Adipocyte (in vitro differentiated cells): ENCODE data around the gene OR6B1.
"Not testable (repeated sequence)": the region's sequence is repeated elsewhere in the genome, so short reads cannot be mapped to it uniquely, and the experiment has no call there.

Source experiments
- DNase-seq: peaks from one replicate; pipeline ENCODE4 v3.0.0-alpha.2; 2015; ENCODE audit warnings: low read depth
- H3K27me3 ChIP-seq: replicated peaks from 2 replicates; pipeline ENCODE4 v1.7.0; 2013; ENCODE audit warnings: mild to moderate bottlenecking, low read length, moderate library complexity; ENCODE audit not compliant: control insufficient read depth, insufficient read depth
- H3K36me3 ChIP-seq: 2 replicates; pipeline ENCODE4 v1.7.0; 2013; ENCODE audit warnings: low read length, mild to moderate bottlenecking, moderate library complexity; ENCODE audit not compliant: control insufficient read depth, insufficient read depth, severe bottlenecking
- H3K4me1 ChIP-seq: 2 replicates; pipeline ENCODE4 v1.7.0; 2013; ENCODE audit warnings: mild to moderate bottlenecking, low read length, moderate library complexity; ENCODE audit not compliant: control insufficient read depth, insufficient read depth
- H3K4me3 ChIP-seq: 2 replicates; pipeline ENCODE4 v1.7.0; 2013; ENCODE audit warnings: mild to moderate bottlenecking, low read length, moderate library complexity
- H3K9ac ChIP-seq: 2 replicates; pipeline ENCODE4 v1.7.0; 2013; ENCODE audit warnings: mild to moderate bottlenecking, low read length, moderate library complexity
- H3K9me3 ChIP-seq: 2 replicates; pipeline ENCODE4 v1.7.0; 2013; ENCODE audit warnings: mild to moderate bottlenecking, low read length, moderate library complexity; ENCODE audit not compliant: control insufficient read depth

Gene OR6B1

GRCh38 chr7:144006029-144006691 is 6.0 kb downstream of the OR6B1 start:
- Histone ChIP-seq H3K4me3 (no peak overlapping the region), H3K9ac (no peak overlapping the region), H3K4me1 (no peaks in the 10 kb centered on the region), H3K27me3 (no peaks in the 10 kb centered on the region), H3K36me3 (no peaks in the 10 kb centered on the region), H3K9me3 (peaks cover 9% of the 10 kb centered on the region)
- no peak for DNase-seq

GRCh38 chr7:144006692-144007042 is 6.5 kb downstream of the OR6B1 start:
- DNase-seq, result no peak
- Histone ChIP-seq H3K36me3 (no peaks in the 10 kb centered on the region), H3K4me1 (no peaks in the 10 kb centered on the region), H3K9me3 (peaks cover 9% of the 10 kb centered on the region), H3K9ac (no peak overlapping the region), H3K27me3 (no peaks in the 10 kb centered on the region), H3K4me3 (no peak overlapping the region)

- Histone ChIP-seq H3K9ac (no peak overlapping the region), H3K4me1 (no peaks in the 10 kb centered on the region), H3K36me3 (no peaks in the 10 kb centered on the region), H3K9me3 (peaks cover 9% of the 10 kb centered on the region), H3K4me3 (no peak overlapping the region), H3K27me3 (peaks cover 3% of the 10 kb centered on the region)
- DNase-seq, result no peak
Measured at GRCh38 chr7:144009361-144009760, 9.2 kb downstream of the OR6B1 start.

GRCh38 chr7:144010061-144010460 is 9.9 kb downstream of the OR6B1 start:
- H3K4me3 ChIP-seq, H3K27me3 ChIP-seq, H3K9me3 ChIP-seq, H3K9ac ChIP-seq, H3K36me3 ChIP-seq, H3K4me1 ChIP-seq, DNase-seq: not testable (repeated sequence)

- DNase-seq, H3K36me3 ChIP-seq, H3K9me3 ChIP-seq, H3K27me3 ChIP-seq, H3K9ac ChIP-seq, H3K4me3 ChIP-seq, H3K4me1 ChIP-seq: not testable (repeated sequence)
Measured at GRCh38 chr7:144010821-144011220, 10.7 kb downstream of the OR6B1 start.

- H3K4me1 ChIP-seq, result no peaks in the 10 kb centered on the region
- no peaks in the 10 kb centered on the region for H3K36me3 ChIP-seq
- H3K9ac ChIP-seq, result no peak overlapping the region
- H3K4me3 ChIP-seq, result no peak overlapping the region
- peaks cover 3% of the 10 kb centered on the region for H3K27me3 ChIP-seq
- peak; percentile 31 for DNase-seq
- H3K9me3 ChIP-seq, result peaks cover 9% of the 10 kb centered on the region
Measured at GRCh38 chr7:144011458-144012230, 11.5 kb downstream of the OR6B1 start.

- Histone ChIP-seq H3K27me3 (peaks cover 3% of the 10 kb centered on the region), H3K36me3 (no peaks in the 10 kb centered on the region), H3K9ac (no peak overlapping the region), H3K4me3 (no peak overlapping the region), H3K4me1 (peaks cover 8% of the 10 kb centered on the region), H3K9me3 (no peaks in the 10 kb centered on the region)
- no peak for DNase-seq
Measured at GRCh38 chr7:144018065-144018464, 17.9 kb downstream of the OR6B1 start.

GRCh38 chr7:144019457-144019856 is 19.3 kb downstream of the OR6B1 start:
- H3K4me1 ChIP-seq, result peaks cover 8% of the 10 kb centered on the region
- peak; percentile 88 for DNase-seq
- H3K27me3 ChIP-seq, result no peaks in the 10 kb centered on the region
- no peaks in the 10 kb centered on the region for H3K36me3 ChIP-seq
- no peak overlapping the region for H3K9ac ChIP-seq
- H3K9me3 ChIP-seq, result no peaks in the 10 kb centered on the region
- no peak overlapping the region for H3K4me3 ChIP-seq

- DNase-seq, result no peak
- no peak overlapping the region for H3K9ac ChIP-seq
Measured at GRCh38 chr7:144020340-144020739, 20.2 kb downstream of the OR6B1 start.

GRCh38 chr7:144022169-144022568 is 22.0 kb downstream of the OR6B1 start:
- H3K9me3 ChIP-seq, result no peaks in the 10 kb centered on the region
- H3K9ac ChIP-seq, result no peak overlapping the region
- no peaks in the 10 kb centered on the region for H3K36me3 ChIP-seq
- peaks cover 8% of the 10 kb centered on the region for H3K4me1 ChIP-seq
- no peaks in the 10 kb centered on the region for H3K27me3 ChIP-seq
- no peak overlapping the region for H3K4me3 ChIP-seq
- DNase-seq, result no peak

More at GRCh38 chr7:144020340-144020739, 20.2 kb downstream of the OR6B1 start:
- H3K4me1 ChIP-seq, result peaks cover 8% of the 10 kb centered on the region
- H3K36me3 ChIP-seq, result no peaks in the 10 kb centered on the region
- H3K27me3 ChIP-seq, result no peaks in the 10 kb centered on the region
- H3K9me3 ChIP-seq, result no peaks in the 10 kb centered on the region
- H3K4me3 ChIP-seq, result no peak overlapping the region

GRCh38 chr7:144023171-144023827 is 23.2 kb downstream of the OR6B1 start:
- no peaks in the 10 kb centered on the region for H3K36me3 ChIP-seq
- no peak for DNase-seq
- H3K27me3 ChIP-seq, result no peaks in the 10 kb centered on the region
- no peaks in the 10 kb centered on the region for H3K9me3 ChIP-seq
- H3K9ac ChIP-seq, result no peak overlapping the region
- H3K4me1 ChIP-seq, result peaks cover 8% of the 10 kb centered on the region
- H3K4me3 ChIP-seq, result no peak overlapping the region
